Stimulated activated CD8-positive, alpha-beta memory T cell treated with anti-CD3 and anti-CD28 coated beads, Interleukin-7, amount 100 ng/mL, for 4 hours (primary cell): ENCODE data around the gene MTCH1.

ENCODE experiments used
- DNase-seq, 2 donors: peaks; one replicate each; pipeline ENCODE4 v3.0.0-alpha.2; 2020; ENCODE audit warnings: low read depth in 2 of 2

Gene MTCH1

GRCh38 chr6:36926708-36927513, 59.1 kb downstream of the MTCH1 start:
- DNase-seq, result no peak

GRCh38 chr6:36925809-36926208, 60.2 kb downstream of the MTCH1 start:
- no peak for DNase-seq

GRCh38 chr6:36924778-36925374, 61.1 kb downstream of the MTCH1 start:
- no peak for DNase-seq

- no peak for DNase-seq
Observed at GRCh38 chr6:36924131-36924530, 61.9 kb downstream of the MTCH1 start.

- no peak for DNase-seq
Observed at GRCh38 chr6:36920546-36920945, 65.5 kb downstream of the MTCH1 start.

- DNase-seq, result no peak
Observed at GRCh38 chr6:36920049-36920448, 65.9 kb downstream of the MTCH1 start.
